Measurements from ENCODE around the gene CASK.
"Not testable (repeated sequence)": the region's sequence is repeated elsewhere in the genome, so short reads cannot be mapped to it uniquely, and the experiment has no call there.

CASK gene

DNA sequence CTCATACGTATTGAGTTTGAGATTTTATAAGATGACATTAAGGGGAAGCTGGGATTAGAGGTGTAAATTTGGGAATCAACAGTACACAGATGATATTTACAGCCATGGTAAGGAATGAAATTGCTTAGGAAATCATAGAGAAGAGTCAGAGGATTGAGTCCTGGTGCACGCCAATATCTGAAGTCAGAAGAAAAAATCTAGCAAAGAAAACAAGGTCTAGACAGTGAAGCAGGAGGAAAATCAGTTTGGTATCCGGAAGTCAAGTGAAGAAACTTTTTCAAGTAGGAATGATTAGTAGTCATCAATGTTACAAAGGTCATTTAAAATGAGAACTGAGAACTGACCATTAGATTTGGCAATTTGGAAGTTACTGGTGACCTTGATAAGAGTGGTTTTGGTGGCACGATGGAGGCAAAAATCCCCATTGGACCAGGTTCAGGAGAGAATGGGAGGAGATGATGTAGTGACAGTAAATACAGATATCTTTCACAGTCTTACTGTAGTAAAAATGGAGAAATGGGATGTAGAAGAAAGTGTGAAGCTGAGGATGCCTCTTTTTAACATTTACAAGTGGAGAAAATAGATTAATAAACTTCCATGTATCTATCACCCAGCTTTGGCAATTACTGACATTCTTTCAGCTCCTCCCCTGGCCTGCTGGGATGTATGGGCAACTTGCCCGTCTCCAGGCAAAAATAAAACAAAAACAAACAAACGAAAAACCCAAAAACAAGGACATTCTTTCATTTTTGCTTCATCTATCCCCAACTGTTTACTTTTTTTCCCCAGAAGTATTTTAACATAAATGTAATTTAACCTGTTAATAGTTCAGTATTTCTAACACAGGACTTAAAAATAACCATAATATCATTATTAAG, 245.9 kb downstream of the CASK start:
- no peak overlapping the region for H3K4me2 ChIP-seq (ENCODE audit: low read length)
- H3K9me3 ChIP-seq (ENCODE audit: control insufficient read depth, insufficient read depth, low read length) = no peaks in the 10 kb centered on the region
- no peaks in the 10 kb centered on the region for H3F3A ChIP-seq (ENCODE audit: control insufficient read depth, insufficient read depth)
- H3K9me2 ChIP-seq (replicated peaks; ENCODE audit: control insufficient read depth, low read length) = no peaks in the 10 kb centered on the region
- no peaks in the 10 kb centered on the region for H3K36me3 ChIP-seq (ENCODE audit: control insufficient read depth, low read length)
- H3K27me3 ChIP-seq (ENCODE audit: control insufficient read depth, low read length) = no peaks in the 10 kb centered on the region
- no peaks in the 10 kb centered on the region for H4K20me1 ChIP-seq (ENCODE audit: control insufficient read depth, insufficient read depth, low read depth, low read length)
- TF ChIP-seq EZH2phosphoT487 (IDR thresholded peaks at IDR 0.05; ENCODE audit: borderline replicate concordance, low read length) (no peak), CTCF (IDR thresholded peaks at IDR 0.05; ENCODE audit: low read depth, low read length, poor library complexity, severe bottlenecking) (no peak)
- H3K79me2 ChIP-seq (ENCODE audit: control insufficient read depth, low read length) = no peaks in the 10 kb centered on the region
- H3K4me3 ChIP-seq (ENCODE audit: low read length) = no peak overlapping the region
- no peak overlapping the region for H3K27ac ChIP-seq (ENCODE audit: low read depth, low read length)
- no peaks in the 10 kb centered on the region for H3K4me1 ChIP-seq (ENCODE audit: control insufficient read depth, low read length)

- not testable (repeated sequence) for H3K36me3 ChIP-seq (ENCODE audit: control insufficient read depth, low read length); H3K27ac ChIP-seq (ENCODE audit: low read depth, low read length); H4K20me1 ChIP-seq (ENCODE audit: control insufficient read depth, insufficient read depth, low read depth, low read length); H3K9me3 ChIP-seq (ENCODE audit: control insufficient read depth, insufficient read depth, low read length); H3K9me2 ChIP-seq (replicated peaks; ENCODE audit: control insufficient read depth, low read length); H3F3A ChIP-seq (ENCODE audit: control insufficient read depth, insufficient read depth); H3K4me3 ChIP-seq (ENCODE audit: low read length); H3K79me2 ChIP-seq (ENCODE audit: control insufficient read depth, low read length); H3K27me3 ChIP-seq (ENCODE audit: control insufficient read depth, low read length); H3K4me2 ChIP-seq (ENCODE audit: low read length); H3K4me1 ChIP-seq (ENCODE audit: control insufficient read depth, low read length)
These were observed 247.0 kb downstream of the CASK start for GRCh38 chrX:41676361-41676760.

DNA sequence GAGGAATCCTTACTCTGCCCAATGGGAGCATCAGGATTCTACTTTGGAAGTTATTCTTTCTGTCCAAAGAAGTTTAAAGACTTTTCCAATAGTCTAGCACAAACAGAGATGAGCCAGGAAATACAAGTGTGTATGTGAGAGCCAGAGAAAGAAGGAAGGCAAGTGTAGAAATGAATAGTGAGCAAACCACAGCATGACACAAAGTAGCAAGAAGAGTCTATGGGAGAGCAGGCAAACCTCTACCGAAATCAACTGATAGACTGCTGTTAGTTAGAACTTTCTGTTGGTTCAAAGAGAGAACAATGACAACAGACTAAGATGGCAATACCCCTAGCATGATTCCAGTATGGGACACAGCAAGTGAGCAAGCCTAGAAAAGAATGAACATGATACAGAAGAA, 250.7 kb downstream of the CASK start:
- Histone ChIP-seq H3K4me3 (ENCODE audit: low read length) (no peak overlapping the region), H4K20me1 (ENCODE audit: control insufficient read depth, insufficient read depth, low read depth, low read length) (no peaks in the 10 kb centered on the region), H3K27me3 (ENCODE audit: control insufficient read depth, low read length) (no peaks in the 10 kb centered on the region), H3K27ac (ENCODE audit: low read depth, low read length) (no peak overlapping the region), H3F3A (ENCODE audit: control insufficient read depth, insufficient read depth) (no peaks in the 10 kb centered on the region), H3K36me3 (ENCODE audit: control insufficient read depth, low read length) (no peaks in the 10 kb centered on the region), H3K9me2 (replicated peaks; ENCODE audit: control insufficient read depth, low read length) (no peaks in the 10 kb centered on the region), H3K79me2 (ENCODE audit: control insufficient read depth, low read length) (no peaks in the 10 kb centered on the region), H3K4me2 (ENCODE audit: low read length) (no peak overlapping the region), H3K9me3 (ENCODE audit: control insufficient read depth, insufficient read depth, low read length) (no peaks in the 10 kb centered on the region), H3K4me1 (ENCODE audit: control insufficient read depth, low read length) (no peaks in the 10 kb centered on the region)
- TF ChIP-seq EZH2phosphoT487 (IDR thresholded peaks at IDR 0.05; ENCODE audit: borderline replicate concordance, low read length) (no peak), CTCF (IDR thresholded peaks at IDR 0.05; ENCODE audit: low read depth, low read length, poor library complexity, severe bottlenecking) (no peak)

DNA sequence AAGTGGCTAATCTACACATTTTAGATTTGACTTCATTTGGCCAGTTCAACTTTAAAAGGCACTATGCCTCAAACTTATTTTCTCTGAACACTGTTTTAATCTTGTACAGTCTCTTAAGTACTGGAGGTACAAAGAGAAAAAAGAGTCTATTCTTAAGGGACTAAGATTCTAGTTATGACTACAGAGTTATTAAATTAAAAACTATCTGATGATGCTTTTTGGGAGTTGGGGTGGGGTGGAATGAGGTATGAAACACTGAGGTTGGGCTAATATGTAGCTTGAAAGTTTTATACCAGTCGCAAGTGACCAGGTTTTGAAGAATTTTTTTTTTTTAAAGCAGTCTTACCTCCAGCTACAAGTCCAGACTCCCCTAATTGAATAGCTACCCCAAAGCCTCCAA, 252.3 kb downstream of the CASK start:
- Histone ChIP-seq H3K9me2 (replicated peaks; ENCODE audit: control insufficient read depth, low read length) (no peaks in the 10 kb centered on the region), H3K9me3 (ENCODE audit: control insufficient read depth, insufficient read depth, low read length) (no peaks in the 10 kb centered on the region), H3K27ac (ENCODE audit: low read depth, low read length) (no peak overlapping the region), H3K4me1 (ENCODE audit: control insufficient read depth, low read length) (no peaks in the 10 kb centered on the region), H3K36me3 (ENCODE audit: control insufficient read depth, low read length) (no peaks in the 10 kb centered on the region), H3K79me2 (ENCODE audit: control insufficient read depth, low read length) (no peaks in the 10 kb centered on the region), H3F3A (ENCODE audit: control insufficient read depth, insufficient read depth) (no peaks in the 10 kb centered on the region), H4K20me1 (ENCODE audit: control insufficient read depth, insufficient read depth, low read depth, low read length) (no peaks in the 10 kb centered on the region), H3K4me3 (ENCODE audit: low read length) (no peak overlapping the region), H3K27me3 (ENCODE audit: control insufficient read depth, low read length) (no peaks in the 10 kb centered on the region), H3K4me2 (ENCODE audit: low read length) (no peak overlapping the region)
- TF ChIP-seq EZH2phosphoT487 (IDR thresholded peaks at IDR 0.05; ENCODE audit: borderline replicate concordance, low read length) (no peak), CTCF (IDR thresholded peaks at IDR 0.05; ENCODE audit: low read depth, low read length, poor library complexity, severe bottlenecking) (no peak)
